ENCODE measurements around the gene CNTNAP2. TPM values are rescaled to one million over a fixed set of nuclear protein-coding genes. Genes with fewer than 3 reads are reported as not detected.
A peak's percentile ranks its signal among the peaks of the same experiment; 100 is the strongest.

CNTNAP2 gene
- total and polyA plus RNA-seq, 4 donors, result 41.3 to 127 (median 67.8) TPM

- no peak for DNase-seq (ENCODE audit: low read depth in 4 of 6, low spot score in 6 of 6)
- 83% methylated on average over 1 of the region's 1 CpG for WGBS (ENCODE audit: insufficient coverage)
- H3K4me3 ChIP-seq (ENCODE audit: low read depth, low read length), result no peak overlapping the region
- no peaks in the 10 kb centered on the region for H3K36me3 ChIP-seq (ENCODE audit: control insufficient read depth, insufficient read depth, low read length)
- H3K27me3 ChIP-seq (ENCODE audit: control insufficient read depth, insufficient read depth, low read length), result no peaks in the 10 kb centered on the region
- no peaks in the 10 kb centered on the region for H3K9me3 ChIP-seq (ENCODE audit: control insufficient read depth, insufficient read depth, low read length)
- H3K27ac ChIP-seq (ENCODE audit: low read depth, low read length), result no peak overlapping the region
- H3K4me1 ChIP-seq (ENCODE audit: control insufficient read depth, insufficient read depth, low read length), result no peaks in the 10 kb centered on the region
Observed at GRCh38 chr7:146804620-146805019, 688.0 kb downstream of the CNTNAP2 start.

DNA sequence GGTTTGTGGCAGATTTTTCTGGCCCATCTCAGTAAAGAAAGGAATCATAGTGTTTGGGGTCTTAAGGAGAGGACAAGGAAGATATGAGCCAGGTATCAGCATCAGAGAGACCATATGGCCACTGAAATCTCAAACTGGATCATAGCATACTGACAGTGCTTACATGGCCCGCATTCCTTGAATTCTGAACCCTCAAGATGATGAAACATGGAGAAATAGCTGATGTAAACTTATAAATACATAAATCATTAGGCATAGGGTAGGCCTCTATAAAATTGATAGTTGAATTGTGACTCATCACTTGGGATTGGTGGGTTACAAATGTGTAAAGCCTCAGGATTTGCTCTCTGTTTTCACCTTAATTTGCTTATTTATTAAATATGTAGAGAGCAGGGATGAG lies 688.5 kb downstream of the CNTNAP2 start:
- WGBS (ENCODE audit: insufficient coverage), result no CpG with 5 or more reads among the region's 1 CpG
- Histone ChIP-seq H3K4me3 (ENCODE audit: low read depth, low read length) (no peak overlapping the region), H3K27ac (ENCODE audit: low read depth, low read length) (no peak overlapping the region)

DNA sequence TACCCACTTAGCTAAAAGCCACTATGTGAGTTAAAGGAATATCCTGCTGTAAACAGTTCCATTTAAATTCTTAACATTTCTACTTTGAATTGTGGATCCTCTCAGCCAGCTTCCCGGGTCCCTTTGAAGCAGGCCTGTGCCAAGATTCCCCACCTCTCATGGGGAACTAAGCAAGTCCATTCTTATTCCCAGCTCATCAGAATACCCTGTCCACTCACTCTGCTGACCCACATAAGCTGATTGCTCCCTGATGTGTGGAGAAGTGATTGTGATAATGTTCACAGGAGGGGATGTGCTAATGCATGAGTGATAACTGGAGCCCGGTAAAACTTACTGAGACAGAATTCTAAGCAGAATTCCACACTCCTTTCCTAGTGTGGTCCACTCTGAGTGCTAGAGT lies 709.7 kb downstream of the CNTNAP2 start:
- H3K27me3 ChIP-seq (ENCODE audit: control insufficient read depth, insufficient read depth, low read length), result no peaks in the 10 kb centered on the region
- no peaks in the 10 kb centered on the region for H3K36me3 ChIP-seq (ENCODE audit: control insufficient read depth, insufficient read depth, low read length)
- WGBS (ENCODE audit: insufficient coverage), result 0% methylated on average over 1 of the region's 2 CpGs
- H3K4me1 ChIP-seq (ENCODE audit: control insufficient read depth, insufficient read depth, low read length), result no peaks in the 10 kb centered on the region
- H3K27ac ChIP-seq (ENCODE audit: low read depth, low read length), result no peak overlapping the region
- no peak overlapping the region for H3K4me3 ChIP-seq (ENCODE audit: low read depth, low read length)
- H3K9me3 ChIP-seq (ENCODE audit: control insufficient read depth, insufficient read depth, low read length), result no peaks in the 10 kb centered on the region
- peak in 3 of 6 donors; percentile 13 to 69 (median 24) for DNase-seq (ENCODE audit: low read depth in 4 of 6, low spot score in 6 of 6)

More for the DNA sequence above, 688.5 kb downstream of the CNTNAP2 start:
- H3K36me3 ChIP-seq (ENCODE audit: control insufficient read depth, insufficient read depth, low read length), result no peaks in the 10 kb centered on the region
- no peaks in the 10 kb centered on the region for H3K27me3 ChIP-seq (ENCODE audit: control insufficient read depth, insufficient read depth, low read length)
- no peaks in the 10 kb centered on the region for H3K4me1 ChIP-seq (ENCODE audit: control insufficient read depth, insufficient read depth, low read length)
- no peaks in the 10 kb centered on the region for H3K9me3 ChIP-seq (ENCODE audit: control insufficient read depth, insufficient read depth, low read length)
- no peak for DNase-seq (ENCODE audit: low read depth in 4 of 6, low spot score in 6 of 6)

- DNase-seq (ENCODE audit: low read depth in 4 of 6, low spot score in 6 of 6), result no peak
- Histone ChIP-seq H3K36me3 (ENCODE audit: control insufficient read depth, insufficient read depth, low read length) (no peaks in the 10 kb centered on the region), H3K4me3 (ENCODE audit: low read depth, low read length) (no peak overlapping the region), H3K27ac (ENCODE audit: low read depth, low read length) (no peak overlapping the region), H3K9me3 (ENCODE audit: control insufficient read depth, insufficient read depth, low read length) (no peaks in the 10 kb centered on the region), H3K27me3 (ENCODE audit: control insufficient read depth, insufficient read depth, low read length) (no peaks in the 10 kb centered on the region), H3K4me1 (ENCODE audit: control insufficient read depth, insufficient read depth, low read length) (no peaks in the 10 kb centered on the region)
- no CpG with 5 or more reads among the region's 3 CpGs for WGBS (ENCODE audit: insufficient coverage)
Observed at GRCh38 chr7:146830686-146831085, 714.1 kb downstream of the CNTNAP2 start.

GRCh38 chr7:146831875-146832274 lies 715.3 kb downstream of the CNTNAP2 start:
- Histone ChIP-seq H3K36me3 (ENCODE audit: control insufficient read depth, insufficient read depth, low read length) (no peaks in the 10 kb centered on the region), H3K4me3 (ENCODE audit: low read depth, low read length) (no peak overlapping the region), H3K4me1 (ENCODE audit: control insufficient read depth, insufficient read depth, low read length) (no peaks in the 10 kb centered on the region), H3K27ac (ENCODE audit: low read depth, low read length) (no peak overlapping the region), H3K9me3 (ENCODE audit: control insufficient read depth, insufficient read depth, low read length) (no peaks in the 10 kb centered on the region), H3K27me3 (ENCODE audit: control insufficient read depth, insufficient read depth, low read length) (no peaks in the 10 kb centered on the region)
- WGBS (ENCODE audit: insufficient coverage), result no CpG with 5 or more reads among the region's 2 CpGs
- no peak for DNase-seq (ENCODE audit: low read depth in 4 of 6, low spot score in 6 of 6)

DNA sequence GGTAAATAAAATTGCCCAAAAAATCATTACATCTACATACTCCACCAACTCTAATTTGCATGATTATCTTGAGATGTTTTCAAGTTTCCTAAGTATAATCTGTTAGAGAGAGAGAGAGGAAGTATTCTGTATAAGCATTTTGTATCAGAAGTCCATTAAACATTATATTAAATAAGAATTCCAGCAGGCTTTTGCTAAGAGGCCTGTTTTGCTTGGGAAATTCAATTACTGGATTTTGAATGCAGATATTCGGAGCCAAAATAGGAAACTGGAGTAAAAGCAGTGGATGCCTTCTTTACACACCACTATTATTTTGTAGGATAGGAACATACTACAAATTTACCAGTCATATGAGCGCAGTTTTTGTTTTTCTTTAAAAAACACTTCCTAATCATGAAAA lies 727.8 kb downstream of the CNTNAP2 start:
- DNase-seq (ENCODE audit: low read depth in 4 of 6, low spot score in 6 of 6), result no peak
- no peak overlapping the region for H3K27ac ChIP-seq (ENCODE audit: low read depth, low read length)
- no peaks in the 10 kb centered on the region for H3K36me3 ChIP-seq (ENCODE audit: control insufficient read depth, insufficient read depth, low read length)
- no peaks in the 10 kb centered on the region for H3K9me3 ChIP-seq (ENCODE audit: control insufficient read depth, insufficient read depth, low read length)
- no peaks in the 10 kb centered on the region for H3K4me1 ChIP-seq (ENCODE audit: control insufficient read depth, insufficient read depth, low read length)
- no peak overlapping the region for H3K4me3 ChIP-seq (ENCODE audit: low read depth, low read length)
- no CpG with 5 or more reads among the region's 2 CpGs for WGBS (ENCODE audit: insufficient coverage)
- no peaks in the 10 kb centered on the region for H3K27me3 ChIP-seq (ENCODE audit: control insufficient read depth, insufficient read depth, low read length)

DNA sequence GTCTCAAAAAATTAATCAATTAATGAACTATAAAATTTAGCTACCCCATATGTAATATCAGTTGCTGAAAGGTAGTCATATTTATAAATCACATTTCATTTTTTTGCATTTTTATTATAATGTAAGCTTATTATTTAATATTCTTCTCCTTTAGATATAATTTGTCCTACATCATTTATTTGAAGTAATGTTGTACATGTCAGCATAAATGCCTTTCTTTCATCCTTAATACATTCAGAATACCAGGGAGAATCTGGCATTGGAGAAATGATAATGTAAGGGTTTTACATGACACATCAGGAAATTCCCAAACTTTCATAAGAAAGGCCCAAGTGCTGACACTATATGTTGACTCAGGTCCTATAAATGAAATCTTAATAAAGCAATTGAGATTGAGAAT lies 742.1 kb downstream of the CNTNAP2 start:
- H3K36me3 ChIP-seq (ENCODE audit: control insufficient read depth, insufficient read depth, low read length), result no peaks in the 10 kb centered on the region
- H3K4me1 ChIP-seq (ENCODE audit: control insufficient read depth, insufficient read depth, low read length), result no peaks in the 10 kb centered on the region
- H3K4me3 ChIP-seq (ENCODE audit: low read depth, low read length), result no peak overlapping the region
- no peak overlapping the region for H3K27ac ChIP-seq (ENCODE audit: low read depth, low read length)
- no peak for DNase-seq (ENCODE audit: low read depth in 4 of 6, low spot score in 6 of 6)
- H3K27me3 ChIP-seq (ENCODE audit: control insufficient read depth, insufficient read depth, low read length), result no peaks in the 10 kb centered on the region
- no peaks in the 10 kb centered on the region for H3K9me3 ChIP-seq (ENCODE audit: control insufficient read depth, insufficient read depth, low read length)

GRCh38 chr7:146861701-146862100 lies 745.1 kb downstream of the CNTNAP2 start:
- H3K4me1 ChIP-seq (ENCODE audit: control insufficient read depth, insufficient read depth, low read length), result no peaks in the 10 kb centered on the region
- H3K9me3 ChIP-seq (ENCODE audit: control insufficient read depth, insufficient read depth, low read length), result no peaks in the 10 kb centered on the region
- H3K27me3 ChIP-seq (ENCODE audit: control insufficient read depth, insufficient read depth, low read length), result no peaks in the 10 kb centered on the region
- no peak overlapping the region for H3K27ac ChIP-seq (ENCODE audit: low read depth, low read length)
- peak in 2 of 6 donors; percentile 35 to 47 for DNase-seq (ENCODE audit: low read depth in 4 of 6, low spot score in 6 of 6)
- no peaks in the 10 kb centered on the region for H3K36me3 ChIP-seq (ENCODE audit: control insufficient read depth, insufficient read depth, low read length)
- no peak overlapping the region for H3K4me3 ChIP-seq (ENCODE audit: low read depth, low read length)
- WGBS (ENCODE audit: insufficient coverage), result no CpG with 5 or more reads among the region's 4 CpGs

- H3K9me3 ChIP-seq (ENCODE audit: control insufficient read depth, insufficient read depth, low read length), result no peaks in the 10 kb centered on the region
- no peaks in the 10 kb centered on the region for H3K27me3 ChIP-seq (ENCODE audit: control insufficient read depth, insufficient read depth, low read length)
- peak in 2 of 6 donors; percentile 24 to 71 for DNase-seq (ENCODE audit: low read depth in 4 of 6, low spot score in 6 of 6)
- WGBS (ENCODE audit: insufficient coverage), result no CpG with 5 or more reads among the region's 2 CpGs
- H3K4me3 ChIP-seq (ENCODE audit: low read depth, low read length), result no peak overlapping the region
- H3K4me1 ChIP-seq (ENCODE audit: control insufficient read depth, insufficient read depth, low read length), result no peaks in the 10 kb centered on the region
- H3K27ac ChIP-seq (ENCODE audit: low read depth, low read length), result no peak overlapping the region
- no peaks in the 10 kb centered on the region for H3K36me3 ChIP-seq (ENCODE audit: control insufficient read depth, insufficient read depth, low read length)
Observed at GRCh38 chr7:146862415-146862814, 745.8 kb downstream of the CNTNAP2 start.

GRCh38 chr7:146864644-146865043 lies 748.0 kb downstream of the CNTNAP2 start:
- peaks cover 3% of the 10 kb centered on the region for H3K9me3 ChIP-seq (ENCODE audit: control insufficient read depth, insufficient read depth, low read length)
- no peaks in the 10 kb centered on the region for H3K27me3 ChIP-seq (ENCODE audit: control insufficient read depth, insufficient read depth, low read length)
- H3K4me3 ChIP-seq (ENCODE audit: low read depth, low read length), result no peak overlapping the region
- no peaks in the 10 kb centered on the region for H3K4me1 ChIP-seq (ENCODE audit: control insufficient read depth, insufficient read depth, low read length)
- H3K27ac ChIP-seq (ENCODE audit: low read depth, low read length), result no peak overlapping the region
- DNase-seq (ENCODE audit: low read depth in 4 of 6, low spot score in 6 of 6), result no peak
- WGBS (ENCODE audit: insufficient coverage), result no CpG with 5 or more reads among the region's 2 CpGs
- no peaks in the 10 kb centered on the region for H3K36me3 ChIP-seq (ENCODE audit: control insufficient read depth, insufficient read depth, low read length)
